Brain microvascular endothelial cell (primary cell): Measurements from ENCODE around the gene RGPD4.
A peak's percentile ranks its signal among the peaks of the same experiment; 100 is the strongest.
"Not testable (repeated sequence)": the region's sequence is repeated elsewhere in the genome, so short reads cannot be mapped to it uniquely, and the experiment has no call there.

ENCODE experiments used
- DNase-seq: peaks from one replicate; pipeline ENCODE4 v3.0.0-alpha.2; 2020
- H3K27ac ChIP-seq: fragments of 250-450 bp; sonication (Bioruptor Pico); 2 replicates; pipeline ENCODE4 v1.5.1; 2020; ENCODE audit warnings: mild to moderate bottlenecking, moderate library complexity
- H3K27me3 ChIP-seq: fragments of 250-450 bp; sonication (Bioruptor Pico); replicated peaks from 2 replicates; pipeline ENCODE4 v1.5.1; 2020; ENCODE audit warnings: mild to moderate bottlenecking
- H3K36me3 ChIP-seq: fragments of 250-450 bp; sonication (Bioruptor Pico); replicated peaks from 2 replicates; pipeline ENCODE4 v1.5.1; 2020; ENCODE audit warnings: mild to moderate bottlenecking
- H3K4me3 ChIP-seq: 2 replicates; pipeline ENCODE4 v1.5.1; 2011; ENCODE audit warnings: low read depth, mild to moderate bottlenecking, control low read depth, low read length, moderate library complexity
- CTCF ChIP-seq: IDR thresholded peaks from 2 replicates; pipeline ENCODE4 v1.5.1; 2011; ENCODE audit warnings: low read depth, mild to moderate bottlenecking, moderate library complexity, low read length, control low read depth, inconsistent platforms; ENCODE audit errors: missing control alignments
- in situ Hi-C: cut with HindIII; loops from 2 replicates; pipeline ENCODE4 v1.10.0; 2017; ENCODE audit warnings: low sequenced_read_pairs, low pct_ligation_motif_present

RGPD4 gene

GRCh38 chr2:107833618-107834017, 6.9 kb downstream of the RGPD4 start:
- DNase-seq = peak; percentile 14
- H3K27me3 ChIP-seq, H3K4me3 ChIP-seq, H3K36me3 ChIP-seq, in situ Hi-C loops, H3K27ac ChIP-seq: not testable (repeated sequence)
- TF ChIP-seq CTCF = peak; percentile 35

GRCh38 chr2:107916121-107916520, 89.4 kb downstream of the RGPD4 start:
- H3K27me3 ChIP-seq, H3K4me3 ChIP-seq, H3K27ac ChIP-seq, H3K36me3 ChIP-seq, DNase-seq, in situ Hi-C loops: not testable (repeated sequence)

- DNase-seq, H3K4me3 ChIP-seq, H3K27ac ChIP-seq, in situ Hi-C loops, H3K36me3 ChIP-seq, H3K27me3 ChIP-seq: not testable (repeated sequence)
These were observed 90.1 kb downstream of the RGPD4 start for GRCh38 chr2:107916696-107917370.

- DNase-seq = no peak
- no peak for TF ChIP-seq CTCF
- no peak overlapping the region for H3K27ac ChIP-seq
- in situ Hi-C loops = no loop called here
- H3K27me3 ChIP-seq = no peaks in the 10 kb centered on the region
- no peak overlapping the region for H3K4me3 ChIP-seq
- no peaks in the 10 kb centered on the region for H3K36me3 ChIP-seq
These were observed 100.4 kb downstream of the RGPD4 start for GRCh38 chr2:107927034-107927534.

- Histone ChIP-seq H3K36me3 (no peaks in the 10 kb centered on the region), H3K4me3 (no peak overlapping the region), H3K27me3 (no peaks in the 10 kb centered on the region), H3K27ac (no peak overlapping the region)
- DNase-seq = no peak
- in situ Hi-C loops = no loop called here
- no peak for TF ChIP-seq CTCF
These were observed 104.7 kb downstream of the RGPD4 start for GRCh38 chr2:107931412-107931811.

GRCh38 chr2:107932488-107932887, 105.8 kb downstream of the RGPD4 start:
- Histone ChIP-seq H3K27ac (no peak overlapping the region), H3K4me3 (no peak overlapping the region), H3K36me3 (no peaks in the 10 kb centered on the region), H3K27me3 (no peaks in the 10 kb centered on the region)
- TF ChIP-seq CTCF = no peak
- DNase-seq = peak; percentile 57
- in situ Hi-C loops = no loop called here

GRCh38 chr2:107932979-107933378, 106.3 kb downstream of the RGPD4 start:
- in situ Hi-C loops = no loop called here
- Histone ChIP-seq H3K4me3 (no peak overlapping the region), H3K36me3 (no peaks in the 10 kb centered on the region), H3K27me3 (no peaks in the 10 kb centered on the region), H3K27ac (no peak overlapping the region)
- no peak for DNase-seq
- peak; percentile 54 for TF ChIP-seq CTCF
